Panc1 (cell line): Measurements from ENCODE around the gene PRR5L. TPM values are rescaled to one million over a fixed set of nuclear protein-coding genes. Genes with fewer than 3 reads are reported as not detected.

ENCODE experiments used
- ATAC-seq: fragments of 200-7000 bp; cut with Tn5 transposase; 2 replicates; pipeline ENCODE4 v1.9.1; 2020; ENCODE audit warnings: mild to moderate bottlenecking, moderate library complexity
- BruUV-seq: library from RNA; stranded (reverse); fragments of 400-500 nt; replicated peaks from 2 replicates; lab custom pipeline; 2021; lab: Mats Ljungman, UMichigan
- CTCF ChIA-PET: fragments of 300-600 bp; sonication (Branson Sonifier 250); formaldehyde crosslinking; loops from one replicate; lab custom pipeline; 2022; ENCODE audit warnings: antibody characterized with exemption; lab: Charles Lee
- POLR2A ChIA-PET: fragments of 300-600 bp; sonication (Branson Sonifier 250); formaldehyde crosslinking; loops from one replicate; lab custom pipeline; 2022; ENCODE audit warnings: antibody characterized with exemption; lab: Charles Lee
- DNase-seq: peaks from one replicate; pipeline ENCODE4 v3.0.0-alpha.2; 2010; ENCODE audit warnings: low read depth, low spot score
- H3K27ac ChIP-seq: 2 replicates; pipeline ENCODE4 v1.5.1; 2011; ENCODE audit warnings: mild to moderate bottlenecking, low read length, inconsistent platforms
- H3K27me3 ChIP-seq: fragments of 200-500 bp; sonication (Bioruptor generic); 2 replicates; pipeline ENCODE4 v1.6.0; 2014; ENCODE audit warnings: low read length, inconsistent platforms; ENCODE audit not compliant: control insufficient read depth, insufficient read depth
- H3K36me3 ChIP-seq: fragments of 200-500 bp; sonication (Bioruptor generic); 2 replicates; pipeline ENCODE4 v1.5.1; 2014; ENCODE audit warnings: inconsistent platforms, mild to moderate bottlenecking, low read length, moderate library complexity; ENCODE audit not compliant: control insufficient read depth, insufficient read depth
- H3K4me1 ChIP-seq: 2 replicates; pipeline ENCODE4 v1.5.1; 2011; ENCODE audit warnings: inconsistent platforms, mild to moderate bottlenecking, low read length, moderate library complexity; ENCODE audit not compliant: control insufficient read depth, insufficient read depth
- H3K4me3 ChIP-seq, 2 experiments: 2 replicates each; pipeline ENCODE4 v1.5.1; 2011 to 2012; ENCODE audit warnings: low read depth in 2 of 2, low read length in 2 of 2, mild to moderate bottlenecking in 2 of 2, inconsistent platforms in 1 of 2, moderate library complexity in 1 of 2
- H3K9me3 ChIP-seq: fragments of 200-500 bp; sonication (Bioruptor generic); 2 replicates; pipeline ENCODE4 v1.5.1; 2014; ENCODE audit warnings: low read depth, mild to moderate bottlenecking, inconsistent platforms, low read length, moderate library complexity; ENCODE audit not compliant: control insufficient read depth, insufficient read depth
- CTCF ChIP-seq: fragments of 450-650 bp; IDR thresholded peaks from 2 replicates; pipeline ENCODE4 v1.5.1; 2017; ENCODE audit warnings: mild to moderate bottlenecking
- POLR2AphosphoS5 ChIP-seq: IDR thresholded peaks from 2 replicates; pipeline ENCODE4 v1.6.1; 2012; ENCODE audit warnings: mild to moderate bottlenecking, low read depth, low read length, moderate library complexity
- REST ChIP-seq, 2 experiments: IDR thresholded peaks; 2 replicates each; pipeline ENCODE4 v1.6.1; 2011 to 2012; ENCODE audit warnings: low read depth in 2 of 2, control low read depth in 1 of 2, low read length in 1 of 2, mild to moderate bottlenecking in 1 of 2, moderate library complexity in 1 of 2; ENCODE audit not compliant: insufficient read depth in 1 of 2
- SIN3A ChIP-seq: IDR thresholded peaks from 2 replicates; pipeline ENCODE4 v1.6.1; 2012; ENCODE audit warnings: low read depth, mild to moderate bottlenecking, low read length, moderate library complexity, borderline replicate concordance; ENCODE audit not compliant: insufficient read depth
- TCF7L2 ChIP-seq: IDR thresholded peaks from 2 replicates; pipeline ENCODE4 v1.6.1; 2011; ENCODE audit warnings: mild to moderate bottlenecking, low read depth, low read length, inconsistent platforms
- in situ Hi-C: cut with HindIII; loops from 2 replicates; pipeline ENCODE4 v1.10.0; 2016; ENCODE audit warnings: low sequenced_read_pairs, low pct_unique_long_range_greater_than_20kb
- intact Hi-C: fragments of 100-400 bp; cut with micrococcal nuclease; formaldehyde crosslinking; loops from one replicate; pipeline ENCODE4 v1.10.0; 2022; ENCODE audit not compliant: unreplicated experiment
- total RNA-seq: library from RNA; stranded (reverse); gene quantifications from one replicate; pipeline ENCODE4 v1.2.1, GENCODE V29; 2021; ENCODE audit not compliant: unreplicated experiment

The PRR5L gene
- total RNA-seq, 1 experiment from 2014 or later: 0.36 TPM

DNA sequence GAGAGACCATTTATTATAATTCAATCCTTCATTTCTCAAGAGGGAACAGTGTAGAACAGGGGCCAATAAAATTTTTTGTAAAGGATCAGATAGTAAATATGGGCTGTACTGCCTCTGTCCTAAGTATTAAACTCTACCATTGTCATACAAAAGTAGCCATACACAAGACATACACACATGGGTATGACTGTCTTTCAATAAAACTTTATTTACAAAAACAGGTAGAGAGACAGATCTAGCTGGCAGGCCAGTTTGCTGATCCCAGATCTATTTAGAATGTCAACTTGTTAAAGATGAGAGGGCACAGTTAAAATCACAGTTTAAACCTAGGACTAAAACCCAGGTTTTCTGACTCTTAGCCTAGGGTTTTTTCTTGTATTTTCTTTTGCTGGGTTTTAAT is 197.2 kb downstream of the PRR5L start:
- no TSS peak for BruUV-seq
- in situ Hi-C loops: no loop called here
- TF ChIP-seq TCF7L2: no peak
- TF ChIP-seq POLR2AphosphoS5: no peak
- TF ChIP-seq SIN3A: no peak
- no peak for TF ChIP-seq REST (IDR thresholded peaks at IDR 0.05; ENCODE audit: insufficient read depth in 1 of 2, low read depth in 2 of 2, low read length in 1 of 2)
- TF ChIP-seq CTCF: no peak
- no peaks in the 10 kb centered on the region for H3K9me3 ChIP-seq
- no peak overlapping the region for H3K4me3 ChIP-seq
- CTCF ChIA-PET: interaction anchor here (0.9 to 2.2 kb wide), 5 partner anchors 10 to 234 kb away, joined by 3 to 16 read pairs (median 4); no protein-coding TSS in a partner anchor
- no peaks in the 10 kb centered on the region for H3K4me1 ChIP-seq
- no peaks in the 10 kb centered on the region for H3K27me3 ChIP-seq
- peaks cover 28% of the 10 kb centered on the region for H3K36me3 ChIP-seq
- POLR2A ChIA-PET: no interaction called here
- ATAC-seq: no peak; the same call in 1 of the 2 replicates
- no peak for DNase-seq
- no peak overlapping the region for H3K27ac ChIP-seq
- intact Hi-C loops: loop anchor here (5.0 kb wide), 1 partner anchor 201 kb away; no protein-coding TSS in a partner anchor

- DNase-seq (no peak), ATAC-seq (no peak)
- Histone ChIP-seq H3K27ac (no peak overlapping the region), H3K4me3 (no peak overlapping the region), H3K4me1 (no peaks in the 10 kb centered on the region), H3K9me3 (no peaks in the 10 kb centered on the region), H3K27me3 (no peaks in the 10 kb centered on the region), H3K36me3 (peaks cover 21% of the 10 kb centered on the region)
- TF ChIP-seq CTCF (no peak), SIN3A (no peak), TCF7L2 (no peak), REST (IDR thresholded peaks at IDR 0.05; ENCODE audit: insufficient read depth in 1 of 2, low read depth in 2 of 2, low read length in 1 of 2) (no peak), POLR2AphosphoS5 (no peak)
- in situ Hi-C loops (no loop called here), intact Hi-C loops (no loop called here)
- CTCF ChIA-PET: interaction anchor here (1.1 kb wide), 1 partner anchor 11 kb away, joined by 3 read pairs; the partner anchor contains the start of gene TRAF6
- BruUV-seq: no TSS peak
- POLR2A ChIA-PET: no interaction called here
Measured at GRCh38 chr11:36498721-36499120, 202.6 kb downstream of the PRR5L start.
